ENCODE results near the gene DUS3L.
"Not testable (repeated sequence)": the region's sequence is repeated elsewhere in the genome, so short reads cannot be mapped to it uniquely, and the experiment has no call there.

DUS3L gene

GRCh38 chr19:5767949-5768348 lies 23.0 kb downstream of the DUS3L start:
- no peak for FAIRE-seq

- no peak for FAIRE-seq
These were observed 25.7 kb downstream of the DUS3L start for GRCh38 chr19:5765220-5765619.

GRCh38 chr19:5762608-5763217 lies 28.2 kb downstream of the DUS3L start:
- no peak for FAIRE-seq

- FAIRE-seq = no peak
These were observed 37.2 kb downstream of the DUS3L start for GRCh38 chr19:5753743-5754142.

GRCh38 chr19:5751709-5752108 lies 39.3 kb downstream of the DUS3L start:
- FAIRE-seq = no peak

GRCh38 chr19:5749505-5749904 lies 41.5 kb downstream of the DUS3L start:
- FAIRE-seq = no peak

- FAIRE-seq = not testable (repeated sequence)
These were observed 42.0 kb downstream of the DUS3L start for GRCh38 chr19:5748920-5749319.

- FAIRE-seq = not testable (repeated sequence)
These were observed 46.0 kb downstream of the DUS3L start for GRCh38 chr19:5744999-5745398.

- FAIRE-seq = no peak
These were observed 47.3 kb downstream of the DUS3L start for GRCh38 chr19:5743630-5744029.

- FAIRE-seq = no peak
These were observed 48.9 kb downstream of the DUS3L start for GRCh38 chr19:5742051-5742450.

- no peak for FAIRE-seq
These were observed 52.5 kb downstream of the DUS3L start for GRCh38 chr19:5738423-5738822.

Measured in islet of Langerhans (tissue), 1 donor.